Left lobe of liver (tissue), 2 donors: Measurements from ENCODE around the gene KDM4F. TPM values are rescaled to one million over a fixed set of nuclear protein-coding genes. Genes with fewer than 3 reads are reported as not detected.

Experiments
- ATAC-seq: fragments of 200-7000 bp; cut with Tn5 transposase; one replicate; pipeline ENCODE4 v1.9.1; 2020; ENCODE audit warnings: mild to moderate bottlenecking, moderate library complexity
- DNase-seq: peaks from one replicate; pipeline ENCODE4 v3.0.0-alpha.2; 2020; ENCODE audit warnings: low spot score
- total RNA-seq: library from RNA; stranded (reverse); gene quantifications from one replicate; pipeline ENCODE4 v1.2.1, GENCODE V29; 2021
- donor health status: DM: no; HTN: no; CAD: no; lungs with moderate emphysema.
- donor health status: DM: no; HTN: yes; CAD: no.

The KDM4F gene
- total RNA-seq, 1 donor from 2014 or later, result not detected

GRCh38 chr11:95089620-95090542 is 40.7 kb downstream of the KDM4F start, which contains the start of gene ENDOD1:
TSS of gene ENDOD1 (plus strand) at chr11:95089846. CDS start at chr11:95089928, 82 bp downstream.
- DNase-seq (peak; percentile 81), ATAC-seq (peak; percentile 97)

- no peak for ATAC-seq
- DNase-seq, result no peak
Observed at GRCh38 chr11:95091663-95092180, 42.5 kb downstream of the KDM4F start.

GRCh38 chr11:95092549-95093324 is 43.5 kb downstream of the KDM4F start:
- ATAC-seq (no peak), DNase-seq (no peak)

GRCh38 chr11:95093548-95093947 is 44.3 kb downstream of the KDM4F start:
- DNase-seq (no peak), ATAC-seq (no peak)

GRCh38 chr11:95095858-95096587 is 46.8 kb downstream of the KDM4F start:
- no peak for ATAC-seq
- DNase-seq, result no peak

- ATAC-seq, result no peak
- no peak for DNase-seq
Observed at GRCh38 chr11:95097209-95097608, 48.0 kb downstream of the KDM4F start.

- ATAC-seq (no peak), DNase-seq (no peak)
Observed at GRCh38 chr11:95098826-95099225, 49.6 kb downstream of the KDM4F start.

- DNase-seq (no peak), ATAC-seq (no peak)
Observed at GRCh38 chr11:95100191-95100648, 51.0 kb downstream of the KDM4F start.

Other genes starting within 250 kb of the KDM4F start
- gene CWC15, start 75.9 kb upstream of the KDM4F start, total RNA-seq, result 22.2 TPM
- gene KDM4D, start 75.7 kb upstream of the KDM4F start, total RNA-seq, result 0.23 TPM
- not detected for gene KDM4E, start 24.2 kb upstream of the KDM4F start, total RNA-seq
- 21.0 TPM for gene SRSF8, start 17.5 kb downstream of the KDM4F start, total RNA-seq
- gene ENDOD1, start 40.4 kb downstream of the KDM4F start, total RNA-seq, result 4.3 TPM
- 7.0 TPM for gene SESN3, start 181.8 kb downstream of the KDM4F start, total RNA-seq